ENCODE results near the gene BAG3. TPM values are rescaled to one million over a fixed set of nuclear protein-coding genes. Genes with fewer than 3 reads are reported as not detected.

Gene BAG3
- total RNA-seq, 1 experiment from 2014 or later, result 27.3 TPM

DNA sequence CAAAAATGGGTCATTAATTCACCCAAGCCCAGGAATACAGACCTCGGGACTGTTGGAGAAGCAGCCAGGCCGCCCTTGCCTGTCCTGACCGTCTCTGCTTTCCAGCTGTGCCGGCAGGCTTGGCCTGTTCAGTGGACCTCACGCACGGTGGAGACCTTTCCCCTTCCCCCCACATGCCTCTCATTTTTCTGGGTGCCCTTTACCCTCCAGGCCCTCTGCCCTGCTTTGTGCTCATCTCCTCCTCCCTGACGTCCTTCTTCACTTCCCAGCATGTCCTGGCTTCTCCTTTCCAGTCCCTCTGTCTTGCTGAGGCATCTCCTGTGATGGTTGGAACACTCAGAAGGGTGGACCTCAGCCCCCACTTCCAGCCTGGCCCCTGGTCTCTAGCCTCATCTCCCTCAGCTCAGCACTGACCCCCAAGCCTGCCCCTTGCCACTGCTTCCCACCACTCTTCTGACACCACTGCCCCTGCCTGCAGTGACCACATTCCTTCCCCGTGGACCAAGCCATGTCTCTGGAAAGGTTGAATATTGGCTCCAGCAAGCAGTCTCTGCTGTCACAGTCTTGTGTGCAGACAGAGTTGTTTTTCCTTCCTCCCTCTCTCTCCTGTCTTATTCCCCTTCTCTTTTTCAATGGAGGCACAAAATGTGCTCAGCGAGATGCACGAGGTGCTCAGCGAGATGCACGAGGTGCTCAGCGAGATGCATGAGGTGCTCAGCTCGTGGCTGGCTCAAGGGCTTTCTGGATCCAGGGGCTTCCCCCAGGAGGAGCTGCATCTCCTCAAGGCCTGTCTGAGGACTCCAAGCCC lies 14.9 kb downstream of the BAG3 start:
- no peak for DNase-seq (ENCODE audit: low read depth)

DNA sequence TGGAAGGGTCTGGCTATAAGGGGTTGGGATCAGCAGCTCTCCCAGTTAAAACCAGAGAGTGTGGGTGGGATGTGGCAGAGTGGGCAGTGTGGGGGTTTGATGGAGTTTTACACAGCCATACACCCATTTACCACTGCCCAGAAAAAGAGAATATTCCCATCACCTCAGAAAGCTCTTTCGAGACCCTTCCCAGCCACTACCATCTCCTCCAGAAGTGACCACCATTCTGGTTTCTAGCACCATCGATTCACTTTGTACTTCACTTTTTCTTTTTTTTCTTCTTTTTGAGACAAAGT lies 15.5 kb downstream of the BAG3 start:
- DNase-seq (ENCODE audit: low read depth), result no peak

DNA sequence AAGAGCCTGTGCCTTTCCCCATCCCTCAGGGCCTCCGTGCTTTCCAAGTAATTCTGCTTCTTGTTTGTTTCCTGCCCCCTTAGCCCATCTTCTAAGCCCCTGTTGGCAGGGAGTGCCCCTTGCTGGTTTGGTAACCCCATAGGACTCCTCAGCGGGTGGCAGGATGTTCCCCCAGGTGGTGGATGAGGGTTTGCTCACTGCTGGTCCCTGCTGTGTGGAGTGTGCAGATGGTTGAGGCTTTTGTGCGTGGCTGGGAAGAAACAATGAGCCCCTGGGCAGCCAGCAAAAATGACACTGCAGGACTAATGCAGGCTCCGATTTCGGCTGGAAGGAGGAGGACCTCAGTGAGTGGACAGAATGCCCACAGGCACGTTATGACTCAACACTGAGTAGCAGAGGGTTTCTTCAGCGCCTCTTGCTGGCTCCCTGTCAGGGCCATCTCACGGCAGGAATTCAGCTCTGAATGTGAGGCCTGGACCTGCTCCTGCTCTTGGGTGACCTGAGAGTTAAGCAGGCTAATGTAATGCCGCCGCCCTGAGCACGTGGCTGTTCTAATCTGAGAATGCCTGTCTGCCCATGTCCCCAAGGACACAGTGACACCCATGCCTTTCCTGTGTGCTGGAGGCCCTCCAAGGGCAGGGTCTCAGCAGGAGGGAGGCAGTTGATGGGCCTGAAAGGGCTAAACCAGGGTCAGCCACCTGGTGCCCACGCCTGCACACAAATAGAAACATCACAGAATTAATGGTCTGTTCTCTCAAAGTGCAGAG lies 16.6 kb downstream of the BAG3 start:
- DNase-seq (ENCODE audit: low read depth), result peak; percentile 97

DNA sequence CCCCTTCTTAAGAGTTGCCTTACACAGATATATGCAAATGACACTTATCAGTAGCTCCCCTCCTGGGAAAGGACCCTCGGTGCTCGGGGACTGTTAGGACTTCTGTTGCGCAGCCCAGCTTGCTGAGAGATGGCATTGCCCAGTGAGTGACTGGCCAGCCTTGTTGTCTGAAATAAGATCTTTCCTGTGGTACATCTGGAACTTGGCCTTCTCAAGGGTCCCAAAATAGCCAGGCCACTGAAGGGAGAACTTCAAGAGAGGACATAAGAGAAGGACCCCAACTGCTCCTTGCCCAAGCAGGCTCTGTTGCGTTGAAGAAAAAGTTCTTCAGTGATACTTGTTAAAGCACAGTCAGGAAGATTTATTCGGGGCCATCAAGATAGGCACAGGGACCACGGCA lies 17.3 kb downstream of the BAG3 start:
- DNase-seq (ENCODE audit: low read depth), result no peak

DNA sequence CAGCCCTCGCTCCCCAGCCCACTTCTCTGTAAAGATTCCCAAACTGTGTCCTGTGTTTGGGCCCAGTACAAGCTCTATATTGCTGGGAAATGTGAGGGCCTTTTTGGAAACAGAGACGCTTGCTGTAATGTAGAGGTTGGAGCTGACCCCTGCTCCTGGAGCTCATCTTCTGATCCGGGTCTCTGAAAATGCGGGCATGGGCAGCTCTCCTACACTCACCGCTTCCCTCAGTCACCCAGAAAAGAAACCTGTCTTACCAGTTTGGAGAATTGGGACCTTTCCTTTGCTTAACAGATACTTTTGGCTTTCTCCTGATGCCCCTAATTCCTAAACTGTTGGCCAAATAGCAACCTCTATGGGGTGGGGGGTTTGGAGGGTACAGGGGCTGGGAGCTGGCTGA lies 18.2 kb downstream of the BAG3 start:
- no peak for DNase-seq (ENCODE audit: low read depth)

DNA sequence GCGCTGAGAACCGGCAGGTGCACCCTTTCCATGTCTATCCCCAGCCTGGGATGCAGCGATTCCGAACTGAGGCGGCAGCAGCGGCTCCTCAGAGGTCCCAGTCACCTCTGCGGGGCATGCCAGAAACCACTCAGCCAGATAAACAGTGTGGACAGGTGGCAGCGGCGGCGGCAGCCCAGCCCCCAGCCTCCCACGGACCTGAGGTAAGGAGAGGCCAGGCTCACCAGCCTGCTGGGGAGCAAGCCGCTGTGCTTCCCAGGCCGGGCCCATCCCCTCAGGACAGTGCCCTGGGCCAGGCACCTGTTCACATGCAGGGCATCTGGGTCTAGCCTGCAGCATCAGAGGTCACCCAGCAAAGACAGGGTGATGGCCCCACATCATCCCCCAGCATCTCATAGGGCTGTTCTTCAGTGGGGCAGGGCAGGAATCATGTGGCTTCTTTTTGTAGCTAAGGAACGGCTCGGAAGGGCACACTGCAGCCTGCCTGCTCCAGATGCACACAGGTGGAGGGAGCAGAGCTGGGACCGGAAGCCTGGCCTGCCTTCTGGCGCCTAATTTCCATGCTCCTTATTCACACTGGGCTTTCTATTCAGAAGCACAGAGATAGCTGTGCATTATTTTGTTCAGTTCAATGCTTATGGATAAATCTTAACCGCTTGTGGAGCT lies 18.9 kb downstream of the BAG3 start:
- no peak for DNase-seq (ENCODE audit: low read depth)

DNA sequence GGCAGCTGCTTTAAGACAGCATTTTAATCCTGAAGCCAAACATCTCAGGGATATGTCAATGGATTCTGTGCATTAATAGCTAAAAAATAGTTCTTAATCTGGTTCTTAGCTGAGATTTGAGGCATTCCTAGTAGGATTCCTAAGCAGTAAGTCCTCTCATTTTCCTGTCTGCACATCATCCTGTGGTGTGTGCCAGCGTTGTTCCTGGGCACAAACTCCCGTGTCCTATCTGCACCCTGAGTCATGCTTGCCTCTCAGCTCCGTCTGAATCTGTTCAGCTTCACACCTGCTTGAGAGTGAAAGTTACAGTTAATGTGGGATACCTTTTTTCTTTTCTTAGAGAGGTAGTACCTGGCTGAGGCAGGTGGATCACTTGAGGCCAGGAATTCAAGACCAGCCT lies 19.5 kb downstream of the BAG3 start:
- DNase-seq (ENCODE audit: low read depth), result peak; percentile 47

DNA sequence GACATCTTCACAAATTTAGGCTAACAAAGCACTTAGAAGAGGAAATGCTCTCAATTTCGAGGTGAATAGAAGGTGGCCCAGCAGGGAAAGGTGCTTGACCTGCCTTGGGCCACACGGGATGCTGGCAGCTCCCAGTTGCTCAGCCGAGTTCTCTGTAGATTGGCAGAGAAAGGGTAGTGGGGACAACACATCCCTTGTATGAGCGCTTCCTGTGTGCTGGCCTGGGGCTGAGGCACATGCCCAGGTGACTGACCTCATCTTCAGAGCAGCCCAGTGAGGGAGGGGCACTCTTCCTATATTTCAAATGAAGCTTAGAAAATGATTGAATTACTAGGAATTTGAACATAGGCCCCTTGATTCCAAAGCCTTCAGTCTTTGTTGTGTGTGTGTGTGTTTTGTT lies 20.2 kb downstream of the BAG3 start:
- no peak for DNase-seq (ENCODE audit: low read depth)

DNA sequence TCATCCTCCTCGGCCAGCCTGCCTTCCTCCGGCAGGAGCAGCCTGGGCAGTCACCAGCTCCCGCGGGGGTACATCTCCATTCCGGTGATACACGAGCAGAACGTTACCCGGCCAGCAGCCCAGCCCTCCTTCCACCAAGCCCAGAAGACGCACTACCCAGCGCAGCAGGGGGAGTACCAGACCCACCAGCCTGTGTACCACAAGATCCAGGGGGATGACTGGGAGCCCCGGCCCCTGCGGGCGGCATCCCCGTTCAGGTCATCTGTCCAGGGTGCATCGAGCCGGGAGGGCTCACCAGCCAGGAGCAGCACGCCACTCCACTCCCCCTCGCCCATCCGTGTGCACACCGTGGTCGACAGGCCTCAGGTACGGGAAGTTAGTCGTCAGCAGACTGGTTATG lies 21.1 kb downstream of the BAG3 start:
- no peak for DNase-seq (ENCODE audit: low read depth)

DNA sequence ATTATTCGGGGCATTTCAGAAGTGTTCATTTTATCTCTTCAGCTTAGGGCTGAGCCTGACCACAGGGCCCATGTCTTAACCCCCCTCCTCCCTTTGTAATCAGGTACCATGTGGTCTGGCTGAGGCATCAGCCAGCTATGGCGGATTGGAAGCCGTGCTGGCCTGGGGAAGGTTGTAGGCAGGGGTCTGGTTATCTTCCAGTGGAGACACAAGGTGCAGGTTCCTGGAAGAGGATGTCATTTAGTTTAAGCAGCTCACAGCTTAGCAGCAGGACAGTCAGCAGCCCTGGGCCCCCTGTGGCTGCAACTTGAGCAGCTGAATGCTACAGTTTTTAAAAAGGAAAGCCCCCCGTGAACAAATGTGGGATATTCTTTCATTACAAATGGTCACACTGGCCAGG lies 22.1 kb downstream of the BAG3 start:
- no peak for DNase-seq (ENCODE audit: low read depth)

DNA sequence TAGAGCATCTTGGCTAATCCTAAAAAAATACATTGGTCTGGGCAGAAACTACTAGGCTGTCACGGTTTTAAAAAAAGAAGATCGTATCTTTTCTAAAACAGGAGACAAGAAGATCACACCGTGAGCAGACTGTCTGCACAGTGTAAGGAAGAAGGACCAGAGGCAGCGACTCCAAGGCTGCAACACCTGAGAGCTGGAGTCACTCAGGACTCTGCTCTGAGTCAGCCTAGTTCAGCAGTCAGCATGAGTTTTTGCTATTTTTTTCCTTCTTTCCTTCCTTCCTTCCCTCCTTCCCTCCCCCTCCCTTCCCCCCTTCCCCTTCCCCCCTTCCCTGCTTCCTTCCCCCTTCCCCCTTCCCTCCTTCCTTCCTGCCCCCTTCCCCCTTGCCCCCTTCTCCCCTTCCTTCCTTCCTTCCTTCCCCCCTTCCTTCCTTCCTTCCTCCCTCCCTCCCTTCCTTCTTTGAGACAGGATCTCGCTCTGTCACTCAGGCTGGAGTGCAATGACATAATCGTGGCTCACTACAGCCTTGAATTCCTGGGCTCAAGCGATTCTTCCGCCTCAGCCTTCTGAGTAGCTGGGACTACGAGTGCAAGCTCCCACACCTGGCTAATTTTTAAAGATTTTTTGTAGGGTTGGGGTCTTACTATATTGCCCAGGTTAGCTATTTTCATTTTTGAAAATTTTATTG lies 24.4 kb downstream of the BAG3 start:
- DNase-seq (ENCODE audit: low read depth), result no peak

DNA sequence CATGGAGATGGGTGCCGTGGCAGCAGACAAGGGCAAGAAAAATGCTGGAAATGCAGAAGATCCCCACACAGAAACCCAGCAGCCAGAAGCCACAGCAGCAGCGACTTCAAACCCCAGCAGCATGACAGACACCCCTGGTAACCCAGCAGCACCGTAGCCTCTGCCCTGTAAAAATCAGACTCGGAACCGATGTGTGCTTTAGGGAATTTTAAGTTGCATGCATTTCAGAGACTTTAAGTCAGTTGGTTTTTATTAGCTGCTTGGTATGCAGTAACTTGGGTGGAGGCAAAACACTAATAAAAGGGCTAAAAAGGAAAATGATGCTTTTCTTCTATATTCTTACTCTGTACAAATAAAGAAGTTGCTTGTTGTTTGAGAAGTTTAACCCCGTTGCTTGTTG lies 25.9 kb downstream of the BAG3 start:
- DNase-seq (ENCODE audit: low read depth), result no peak

DNA sequence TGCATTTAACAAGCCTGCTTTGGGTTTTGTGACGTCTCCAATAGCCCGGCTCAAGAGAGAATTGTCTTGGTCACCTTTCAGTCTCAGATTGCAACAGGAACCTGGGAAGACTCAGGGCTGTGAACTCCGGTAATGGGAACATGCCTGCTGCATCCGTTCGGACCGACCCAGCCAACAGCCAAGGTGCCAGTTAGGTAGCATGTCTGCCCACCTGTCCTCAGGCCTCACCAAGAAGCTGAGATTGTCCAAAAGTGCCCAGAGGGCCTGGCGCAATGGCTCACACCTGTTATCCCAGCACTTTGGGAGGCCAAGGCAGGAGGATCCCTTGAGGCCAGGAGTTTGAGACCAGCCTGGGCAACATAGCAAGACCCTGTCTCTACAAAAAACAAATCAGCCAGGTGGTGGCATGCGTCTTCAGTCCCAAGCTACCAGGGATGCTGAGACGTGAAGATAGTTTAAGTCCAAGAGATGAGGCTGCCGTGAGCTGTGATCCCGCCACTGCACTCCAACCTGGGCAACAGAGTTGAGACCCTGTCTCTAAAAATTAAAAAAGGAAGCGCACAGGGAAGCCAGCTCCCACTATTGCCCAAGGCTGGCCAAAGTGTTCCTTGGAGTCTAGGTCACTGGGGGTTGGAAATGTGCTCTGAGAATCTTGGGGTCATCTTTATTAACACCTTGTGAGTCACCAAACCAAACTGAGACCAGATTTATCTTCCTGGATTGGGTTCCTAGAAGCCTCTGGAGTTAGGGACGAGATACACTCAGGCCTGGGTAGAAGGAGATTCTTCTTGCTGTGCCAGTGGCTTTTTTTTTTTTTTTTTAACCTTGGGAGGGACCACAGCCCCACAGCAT lies 26.9 kb downstream of the BAG3 start:
- DNase-seq (ENCODE audit: low read depth), result no peak

DNA sequence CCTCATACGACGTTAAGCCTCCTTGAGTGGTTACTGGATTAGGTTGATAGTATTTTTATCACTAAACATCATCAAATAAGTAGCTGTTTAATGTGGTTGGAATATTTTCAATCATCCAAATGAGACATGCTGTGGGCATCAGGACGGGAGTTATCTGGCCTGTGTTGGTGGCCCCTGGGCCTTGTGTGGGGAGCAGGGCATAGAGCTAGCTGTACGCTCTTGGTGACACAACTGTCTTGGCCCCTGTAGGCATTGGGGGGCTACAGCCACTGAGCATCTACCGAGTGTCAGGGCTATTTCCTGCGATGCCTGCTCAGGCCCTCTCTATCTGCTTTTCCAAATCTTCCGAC lies 28.3 kb downstream of the BAG3 start:
- no peak for DNase-seq (ENCODE audit: low read depth)

DNA sequence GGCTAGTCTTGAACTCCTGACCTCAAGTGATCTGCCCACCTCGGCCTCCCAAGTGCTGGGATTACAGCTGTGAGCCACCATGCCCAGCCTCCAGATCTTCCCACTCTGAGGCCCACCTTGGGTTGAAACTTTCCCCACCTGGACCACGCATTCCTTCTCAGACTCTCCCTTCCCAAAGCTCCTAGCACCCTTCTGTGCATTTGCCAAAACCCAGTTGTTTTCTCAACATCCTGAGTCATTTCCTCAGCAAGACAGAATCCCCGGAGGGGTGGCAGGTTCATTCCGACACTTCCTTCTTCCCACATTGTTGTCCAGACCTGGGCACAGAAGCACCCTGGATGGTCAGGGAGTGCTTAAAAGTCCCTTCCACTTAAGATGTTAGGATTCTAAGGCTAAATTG lies 28.9 kb downstream of the BAG3 start:
- DNase-seq (ENCODE audit: low read depth), result peak; percentile 84

DNA sequence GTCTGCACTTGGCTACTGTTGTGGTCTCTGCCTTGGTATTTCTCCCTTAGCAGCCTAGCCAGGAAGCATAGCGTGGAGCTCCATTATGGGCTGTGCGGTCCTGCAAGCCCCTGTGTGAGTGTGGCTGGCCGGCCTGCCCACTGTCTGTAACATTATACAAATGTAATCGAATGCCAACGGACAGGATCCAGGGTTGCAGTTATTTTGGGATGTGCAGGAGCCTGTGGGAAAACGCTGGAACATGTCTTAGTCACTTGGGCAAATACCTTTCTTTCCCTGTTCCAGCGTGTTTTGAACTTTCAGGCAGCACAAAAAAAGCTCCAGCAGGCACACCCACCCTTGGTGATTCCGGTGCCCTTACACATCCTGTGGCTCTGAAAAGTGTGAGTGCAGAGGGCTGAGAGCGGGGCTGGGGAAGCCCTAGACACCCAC lies 29.5 kb downstream of the BAG3 start:
- peak; percentile 83 for DNase-seq (ENCODE audit: low read depth)

DNA sequence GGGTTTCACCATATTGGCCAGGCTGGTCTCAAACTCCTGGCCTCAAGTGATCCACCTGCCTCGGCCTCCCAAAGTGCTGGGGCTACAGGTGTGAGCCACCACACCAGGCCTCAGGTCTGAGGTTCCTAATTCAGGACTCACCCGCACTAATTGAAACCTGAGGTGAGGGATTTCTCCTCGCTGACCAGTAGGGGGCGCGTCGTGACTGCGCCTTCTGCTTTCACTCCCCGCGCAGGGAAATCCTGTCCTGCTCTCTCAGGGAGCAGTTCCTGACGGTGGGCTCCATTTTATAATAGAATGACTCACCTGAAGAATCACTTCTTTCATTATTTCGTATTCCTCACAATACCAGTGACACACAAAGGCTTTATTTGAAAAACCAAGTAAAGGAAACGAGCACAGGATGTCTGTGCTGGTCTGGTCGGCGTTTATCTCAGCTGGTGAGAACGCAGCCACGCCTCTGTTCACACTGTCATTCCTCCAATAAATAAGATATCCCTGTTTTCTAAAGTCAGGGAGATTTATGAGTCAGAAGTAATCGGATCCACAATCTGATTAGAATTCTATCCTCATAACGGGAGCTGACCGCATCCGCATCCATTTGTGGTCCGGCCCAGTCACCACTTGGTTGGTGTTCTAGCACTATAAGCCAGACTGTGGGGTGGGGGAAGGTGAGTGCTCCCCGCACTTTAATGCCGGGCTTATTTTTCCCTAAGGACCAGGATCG lies 35.4 kb downstream of the BAG3 start:
- DNase-seq (ENCODE audit: low read depth), result peak; percentile 83

DNA sequence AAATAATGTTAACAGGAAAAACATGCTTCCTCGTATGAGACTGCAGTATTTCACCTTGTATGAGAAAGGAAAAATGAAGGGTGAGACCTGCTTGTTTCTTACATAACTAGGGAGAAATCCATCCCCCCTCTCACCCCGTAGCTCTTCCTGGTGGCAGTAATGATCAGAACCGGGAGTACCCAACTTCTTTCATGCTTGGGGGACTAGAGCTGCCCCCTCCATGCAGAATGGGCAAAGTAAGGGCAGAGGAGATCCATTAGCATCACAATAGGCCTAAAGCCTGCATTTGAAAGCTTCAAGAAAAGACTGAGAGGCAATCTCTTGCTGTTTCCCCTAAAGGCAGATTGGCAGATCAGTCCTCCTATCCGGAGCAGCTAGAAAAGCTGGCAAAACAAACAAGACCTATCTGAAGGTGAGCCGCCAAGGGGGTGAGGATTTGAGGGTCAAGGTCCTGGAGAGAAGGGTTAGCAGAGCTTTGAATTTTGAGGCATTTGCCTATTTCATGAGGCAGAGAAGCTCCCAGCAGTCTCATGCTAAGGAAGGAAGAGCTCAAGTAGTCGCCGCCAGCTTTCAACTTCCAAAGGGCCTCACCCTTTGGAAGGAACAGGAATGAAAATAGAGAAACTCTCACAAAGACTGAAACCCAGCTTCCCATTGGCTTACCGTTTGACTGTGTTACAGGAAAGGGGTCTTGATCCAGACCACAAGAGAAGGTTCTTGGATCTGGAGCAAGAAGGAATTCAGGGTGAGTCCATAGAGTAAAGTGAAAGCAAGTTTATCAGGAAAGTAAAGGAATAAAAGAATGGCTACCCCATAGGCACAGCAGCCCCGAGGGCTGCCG lies 36.2 kb downstream of the BAG3 start:
- DNase-seq (ENCODE audit: low read depth), result no peak

DNA sequence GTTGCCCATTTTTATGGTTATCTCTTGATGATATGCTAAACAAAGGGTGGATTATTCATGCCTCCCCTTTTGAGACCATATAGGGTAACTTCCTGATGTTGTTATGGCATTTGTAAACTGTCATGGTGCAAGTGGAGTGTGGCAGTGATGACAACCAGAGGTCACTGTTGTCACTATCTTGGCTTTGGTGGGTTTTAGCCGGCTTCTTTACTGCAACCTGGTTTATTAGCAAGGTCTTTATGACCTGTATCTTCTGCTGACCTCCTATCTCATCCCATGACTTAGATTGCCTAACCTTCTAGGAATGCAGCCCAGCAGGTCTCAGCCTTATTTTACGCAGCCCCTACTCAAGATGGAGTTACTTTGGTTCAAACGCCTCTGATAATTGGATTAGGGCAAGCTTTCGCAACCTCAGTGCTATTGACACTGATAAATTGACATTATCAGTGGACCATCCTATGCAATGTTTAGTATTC lies 36.9 kb downstream of the BAG3 start:
- no peak for DNase-seq (ENCODE audit: low read depth)

Measured in LHCN-M2 (cell line).